Measurements from ENCODE around the gene INHBC. TPM values are rescaled to one million over a fixed set of nuclear protein-coding genes. Genes with fewer than 3 reads are reported as not detected.

The INHBC gene
- total and polyA plus RNA-seq, 7 donors: not detected

DNA sequence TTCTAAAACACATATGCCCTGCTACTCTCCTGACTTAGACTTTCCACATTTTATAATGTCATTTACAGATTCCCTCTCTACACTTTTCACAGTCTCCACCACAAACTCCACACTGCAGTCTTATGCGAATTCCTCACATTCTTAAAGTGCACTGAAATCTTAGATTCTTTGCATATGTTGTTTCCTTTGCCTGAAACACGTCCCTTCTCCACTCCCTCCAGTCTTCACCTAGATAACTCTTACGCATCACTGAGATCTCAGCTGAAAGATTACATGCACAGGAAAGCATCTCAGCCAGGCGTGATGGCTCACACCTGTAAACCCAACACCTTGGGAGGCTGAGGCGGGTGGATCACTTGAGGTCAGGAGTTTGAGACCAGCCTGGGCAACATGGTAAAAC lies 48.9 kb downstream of the INHBC start:
- Histone ChIP-seq H3K9me3 (no peaks in the 10 kb centered on the region), H3K36me3 (no peaks in the 10 kb centered on the region), H3K27ac (no peak overlapping the region), H3K4me1 (peaks cover 0 to 8% (median 1%) of the 10 kb centered on the region in 4 donors), H3K27me3 (peaks cover 0 to 10% (median 0%) of the 10 kb centered on the region in 3 donors), H3K4me3 (no peak overlapping the region)
- 63 to 67% methylated on average over 5 of the region's 5 CpGs for WGBS, 2 donors
- intact Hi-C loops (cut with DNase I): no loop called here
- no peak for DNase-seq
- TF ChIP-seq POLR2A (IDR thresholded peaks at IDR 0.05) (no peak), POLR2AphosphoS5 (IDR thresholded peaks at IDR 0.05) (no peak), EP300 (IDR thresholded peaks at IDR 0.05) (no peak)
- TF ChIP-seq, protein P1, sequence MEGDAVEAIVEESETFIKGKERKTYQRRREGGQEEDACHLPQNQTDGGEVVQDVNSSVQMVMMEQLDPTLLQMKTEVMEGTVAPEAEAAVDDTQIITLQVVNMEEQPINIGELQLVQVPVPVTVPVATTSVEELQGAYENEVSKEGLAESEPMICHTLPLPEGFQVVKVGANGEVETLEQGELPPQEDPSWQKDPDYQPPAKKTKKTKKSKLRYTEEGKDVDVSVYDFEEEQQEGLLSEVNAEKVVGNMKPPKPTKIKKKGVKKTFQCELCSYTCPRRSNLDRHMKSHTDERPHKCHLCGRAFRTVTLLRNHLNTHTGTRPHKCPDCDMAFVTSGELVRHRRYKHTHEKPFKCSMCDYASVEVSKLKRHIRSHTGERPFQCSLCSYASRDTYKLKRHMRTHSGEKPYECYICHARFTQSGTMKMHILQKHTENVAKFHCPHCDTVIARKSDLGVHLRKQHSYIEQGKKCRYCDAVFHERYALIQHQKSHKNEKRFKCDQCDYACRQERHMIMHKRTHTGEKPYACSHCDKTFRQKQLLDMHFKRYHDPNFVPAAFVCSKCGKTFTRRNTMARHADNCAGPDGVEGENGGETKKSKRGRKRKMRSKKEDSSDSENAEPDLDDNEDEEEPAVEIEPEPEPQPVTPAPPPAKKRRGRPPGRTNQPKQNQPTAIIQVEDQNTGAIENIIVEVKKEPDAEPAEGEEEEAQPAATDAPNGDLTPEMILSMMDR (IDR thresholded peaks at IDR 0.05): no peak

DNA sequence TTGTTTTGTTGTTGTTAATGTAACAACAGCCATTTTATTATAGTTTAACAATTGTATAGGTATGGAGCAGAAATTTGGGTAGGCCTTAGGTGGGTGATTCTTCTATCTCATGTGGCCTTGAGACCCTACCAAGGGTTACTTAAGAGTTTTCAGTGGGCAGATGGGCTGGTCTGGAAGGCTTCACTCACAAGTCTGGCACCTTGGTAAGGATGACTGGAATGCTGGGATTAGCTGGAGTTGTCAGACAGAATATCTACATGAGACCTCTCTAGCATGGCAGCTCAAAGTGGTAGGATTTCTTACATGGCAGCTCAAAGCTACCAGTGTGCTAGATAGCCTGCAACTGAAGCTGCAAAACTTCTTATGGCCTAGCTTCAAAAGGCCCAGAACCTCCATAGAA lies 51.1 kb downstream of the INHBC start:
- Histone ChIP-seq H3K4me1 (peaks cover 0 to 22% (median 13%) of the 10 kb centered on the region in 4 donors), H3K9me3 (no peaks in the 10 kb centered on the region), H3K27me3 (peaks cover 0 to 7% (median 0%) of the 10 kb centered on the region in 3 donors), H3K4me3 (no peak overlapping the region), H3K36me3 (peaks cover 6 to 17% (median 12%) of the 10 kb centered on the region in 4 donors), H3K27ac (no peak overlapping the region)
- no peak for DNase-seq
- TF ChIP-seq, protein P1 (IDR thresholded peaks at IDR 0.05): no peak
- TF ChIP-seq EP300 (IDR thresholded peaks at IDR 0.05) (no peak), POLR2A (IDR thresholded peaks at IDR 0.05) (no peak), POLR2AphosphoS5 (IDR thresholded peaks at IDR 0.05) (no peak)
- intact Hi-C loops (cut with DNase I): loop anchor here (2.0 to 5.0 kb wide), 2 partner anchors 23 to 37 kb away; partner anchors contain the start of genes DDIT3 and MBD6

DNA sequence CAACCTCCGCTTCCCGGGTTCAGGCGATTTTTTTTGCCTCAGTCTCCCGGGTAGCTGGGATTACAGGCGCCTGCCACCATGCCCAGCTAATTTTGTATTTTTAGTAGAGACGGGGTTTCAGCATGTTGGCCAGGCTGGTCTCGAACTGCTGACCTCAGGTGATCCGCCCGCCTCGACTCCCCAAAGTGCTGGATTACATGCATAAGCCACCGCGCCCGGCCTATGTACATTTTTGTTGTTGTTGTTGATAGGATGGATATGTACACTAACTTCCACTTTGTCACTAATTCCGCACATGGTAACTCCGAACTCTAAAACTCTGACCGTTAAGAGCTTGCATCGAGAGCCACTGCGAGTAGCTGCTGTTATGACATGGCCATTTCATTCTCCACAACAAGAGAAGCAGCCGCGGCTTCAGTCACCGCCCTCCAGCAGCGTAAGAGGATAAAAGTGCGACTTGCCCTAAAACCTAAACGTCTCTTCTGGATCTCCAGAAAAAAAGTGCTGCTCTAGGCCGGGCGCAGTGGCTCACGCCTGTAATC lies 52.5 kb downstream of the INHBC start:
- H3K27me3 ChIP-seq: no peaks in the 10 kb centered on the region
- TF ChIP-seq EP300 (IDR thresholded peaks at IDR 0.05) (no peak), POLR2AphosphoS5 (IDR thresholded peaks at IDR 0.05) (no peak), POLR2A (IDR thresholded peaks at IDR 0.05) (no peak)
- TF ChIP-seq, protein P1 (IDR thresholded peaks at IDR 0.05): no peak
- H3K27ac ChIP-seq: peak overlapping the region in 3 of 4 donors; percentile 81 to 87 (median 87)
- WGBS, 2 donors: 81 to 90% methylated on average over 27 of the region's 27 CpGs
- H3K4me1 ChIP-seq: peaks cover 0 to 22% (median 13%) of the 10 kb centered on the region in 4 donors
- peaks cover 19 to 31% (median 22%) of the 10 kb centered on the region in 4 donors for H3K36me3 ChIP-seq
- intact Hi-C loops (cut with DNase I): loop anchor here (2.0 to 5.0 kb wide), 2 partner anchors 24 to 35 kb away; partner anchors contain the start of genes DDIT3 and MBD6
- H3K4me3 ChIP-seq: peak overlapping the region; percentile 80 to 97 (median 92)
- no peak for DNase-seq
- H3K9me3 ChIP-seq: no peaks in the 10 kb centered on the region

DNA sequence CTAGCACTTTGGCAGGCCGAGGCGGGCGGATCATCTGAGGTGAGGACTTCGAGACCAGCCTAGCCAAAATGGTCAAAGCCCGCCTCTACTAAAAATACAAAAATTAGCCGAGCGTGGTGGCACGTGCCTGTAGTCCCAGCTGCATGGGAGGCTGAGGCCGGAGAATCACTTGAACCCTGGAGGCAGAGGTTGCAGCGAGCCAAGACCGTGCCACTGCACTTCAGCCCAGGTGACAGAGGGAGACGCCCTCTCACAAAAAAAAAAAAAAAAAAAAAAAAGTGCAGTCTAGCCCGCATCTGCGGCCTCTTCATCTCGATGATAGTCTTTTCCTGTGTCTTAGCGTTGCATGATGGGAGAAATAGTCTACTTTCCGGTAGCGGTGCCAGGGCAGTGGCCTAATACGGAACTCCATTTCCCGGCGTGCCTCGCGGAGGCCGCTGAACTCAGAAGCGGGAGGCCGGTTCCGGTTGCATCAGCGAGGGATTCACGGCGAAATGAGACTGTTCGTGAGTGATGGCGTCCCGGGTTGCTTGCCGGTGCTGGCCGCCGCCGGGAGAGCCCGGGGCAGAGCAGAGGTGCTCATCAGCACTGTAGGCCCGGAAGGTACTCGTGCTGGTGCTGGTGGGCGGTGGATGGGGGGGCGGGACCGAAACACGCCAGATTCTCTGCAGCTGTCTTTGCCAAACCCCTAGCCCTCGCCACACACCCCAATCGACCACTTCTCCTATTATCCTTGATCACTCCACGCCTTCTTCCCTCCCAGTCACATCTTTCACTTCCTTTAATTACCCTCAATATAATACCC lies 53.2 kb downstream of the INHBC start, which contains the start of gene MARS1:
TSS of gene MARS1 (plus strand) at position 472 of the 805 bp plus-strand sequence. CDS start at position 495, 23 bp downstream.
- intact Hi-C loops (cut with DNase I): loop anchor here (2.0 to 5.0 kb wide), 2 partner anchors 25 to 35 kb away; partner anchors contain the start of genes DDIT3 and MBD6
- DNase-seq: peak; percentile 98
- TF ChIP-seq POLR2AphosphoS5 (IDR thresholded peaks at IDR 0.05): peak; percentile 76 to 93 (median 88)
- TF ChIP-seq, protein P1 (IDR thresholded peaks at IDR 0.05): no peak
- TF ChIP-seq EP300 (IDR thresholded peaks at IDR 0.05): peak in 1 of 4 donors; percentile 83
- TF ChIP-seq POLR2A (IDR thresholded peaks at IDR 0.05): peak; percentile 47 to 65
- peaks cover 0 to 22% (median 13%) of the 10 kb centered on the region in 4 donors for H3K4me1 ChIP-seq
- H3K9me3 ChIP-seq: no peaks in the 10 kb centered on the region
- H3K4me3 ChIP-seq: peak within 1 kb of the TSS; percentile 80 to 97 (median 92)
- H3K36me3 ChIP-seq: peaks cover 19 to 38% (median 22%) of the 10 kb centered on the region in 4 donors
- peak within 1 kb of the TSS; percentile 81 to 87 (median 86) for H3K27ac ChIP-seq
- H3K27me3 ChIP-seq: no peaks in the 10 kb centered on the region
- WGBS, 2 donors: 5 to 9% methylated on average over 47 of the region's 47 CpGs

All from sigmoid colon (tissue), 7 donors.